ENCODE results near the gene TSHZ2. TPM values are rescaled to one million over a fixed set of nuclear protein-coding genes. Genes with fewer than 3 reads are reported as not detected.

TSHZ2 gene
- total and polyA plus RNA-seq, 2 of the 4 experiments (the other 2 are of a cell fraction) = under 0.01 to 0.02 TPM

DNA sequence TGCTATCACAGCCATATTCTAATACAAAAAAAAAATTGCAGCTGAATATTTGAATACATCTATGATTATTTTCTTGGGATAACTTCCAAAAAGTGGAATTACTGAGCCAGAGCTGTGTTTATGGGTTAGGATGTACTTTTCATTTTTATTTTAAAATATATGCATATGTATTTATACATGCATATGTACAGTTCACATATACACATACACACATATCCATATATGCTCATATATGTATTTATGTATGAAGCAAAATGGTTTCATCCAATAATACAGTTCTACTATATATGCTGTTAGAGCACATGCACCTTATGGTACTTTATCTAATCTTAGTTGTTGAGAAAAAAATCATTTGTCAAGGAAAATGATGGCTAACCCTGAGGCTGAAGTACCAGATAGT, 54.9 kb downstream of the TSHZ2 start:
- no peak overlapping the region for H2AK9ac ChIP-seq (replicated peaks; ENCODE audit: low read depth, low read length, poor library complexity)
- no peaks in the 10 kb centered on the region for H3K36me3 ChIP-seq (ENCODE audit: control insufficient read depth, insufficient read depth, low read length)
- no peak overlapping the region for H4K8ac ChIP-seq (ENCODE audit: low read depth in 2 of 2, low read length in 2 of 2)
- no peak overlapping the region for H2AK5ac ChIP-seq (ENCODE audit: low read depth, low read length)
- H3K79me1 ChIP-seq (ENCODE audit: low read depth in 1 of 2, low read length in 2 of 2) = no peaks in the 10 kb centered on the region
- H2BK120ac ChIP-seq (ENCODE audit: low read depth, low read length) = no peak overlapping the region
- no peak overlapping the region for H3K4me3 ChIP-seq (ENCODE audit: insufficient read depth, low read depth, low read length)
- H4K20me1 ChIP-seq (ENCODE audit: insufficient read depth, low read length) = no peaks in the 10 kb centered on the region
- H3K9ac ChIP-seq (ENCODE audit: low read depth, low read length) = no peak overlapping the region
- intact Hi-C loops (cut with micrococcal nuclease) (no loop called here), in situ Hi-C loops (cut with MboI; ENCODE audit: low sequenced_read_pairs) (no loop called here), dilution Hi-C loops (cut with HindIII; ENCODE audit: low sequenced_read_pairs, unreplicated experiment) (no loop called here)
- H3K14ac ChIP-seq (replicated peaks; ENCODE audit: low read depth, low read length) = no peak overlapping the region
- no peaks in the 10 kb centered on the region; the same call in 1 of the 2 replicates for H3K9me3 ChIP-seq (ENCODE audit: control insufficient read depth, insufficient read depth, low read length)
- H3K4me2 ChIP-seq (ENCODE audit: low read depth, low read length) = no peak overlapping the region
- DNase-seq = no peak
- CTCF ChIA-PET = no interaction called here
- BruUV-seq (replicated peaks) = no TSS peak
- no peak overlapping the region for H3K23ac ChIP-seq (ENCODE audit: low read depth, low read length)
- H4K5ac ChIP-seq (ENCODE audit: low read depth, low read length) = no peak overlapping the region
- H3K27ac ChIP-seq (ENCODE audit: insufficient read depth, low read length) = no peak overlapping the region
- no peaks in the 10 kb centered on the region for H3K9me1 ChIP-seq (ENCODE audit: insufficient read depth, low read length)
- no peaks in the 10 kb centered on the region for H3K4me1 ChIP-seq (ENCODE audit: control insufficient read depth, insufficient read depth, low read length)
- no peak overlapping the region for H2BK15ac ChIP-seq (ENCODE audit: low read depth, low read length)
- no peak for ATAC-seq (ENCODE audit: low read depth)
- no peak overlapping the region for H2BK20ac ChIP-seq (ENCODE audit: low read depth, low read length)
- H3K4ac ChIP-seq (ENCODE audit: low read depth, low read length) = no peak overlapping the region
- no peak overlapping the region for H3K56ac ChIP-seq (ENCODE audit: extremely low read depth, insufficient read depth, low read length)
- TF ChIP-seq MAFK (IDR thresholded peaks at IDR 0.05; ENCODE audit: low read depth, low read length) = no peak
- TF ChIP-seq, protein P1, sequence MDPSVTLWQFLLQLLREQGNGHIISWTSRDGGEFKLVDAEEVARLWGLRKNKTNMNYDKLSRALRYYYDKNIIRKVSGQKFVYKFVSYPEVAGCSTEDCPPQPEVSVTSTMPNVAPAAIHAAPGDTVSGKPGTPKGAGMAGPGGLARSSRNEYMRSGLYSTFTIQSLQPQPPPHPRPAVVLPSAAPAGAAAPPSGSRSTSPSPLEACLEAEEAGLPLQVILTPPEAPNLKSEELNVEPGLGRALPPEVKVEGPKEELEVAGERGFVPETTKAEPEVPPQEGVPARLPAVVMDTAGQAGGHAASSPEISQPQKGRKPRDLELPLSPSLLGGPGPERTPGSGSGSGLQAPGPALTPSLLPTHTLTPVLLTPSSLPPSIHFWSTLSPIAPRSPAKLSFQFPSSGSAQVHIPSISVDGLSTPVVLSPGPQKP (IDR thresholded peaks at IDR 0.05; ENCODE audit: borderline replicate concordance, low read depth, low read length) = no peak
- H2BK5ac ChIP-seq (ENCODE audit: low read depth, low read length, poor library complexity, severe bottlenecking) = no peak overlapping the region
- no peaks in the 10 kb centered on the region for H3K27me3 ChIP-seq (ENCODE audit: control insufficient read depth, insufficient read depth, low read length)
- no peak overlapping the region for H4K91ac ChIP-seq (ENCODE audit: insufficient read depth, low read depth, low read length)
- POLR2A ChIA-PET (ENCODE audit: unreplicated experiment) = no interaction called here
- H2AFZ ChIP-seq (replicated peaks; ENCODE audit: low read length, poor library complexity) = no peak overlapping the region
- no peak overlapping the region for H3K18ac ChIP-seq (ENCODE audit: low read depth, low read length)

Measured in IMR-90 (cell line).